ENCODE measurements around the gene CAMSAP1. TPM values are rescaled to one million over a fixed set of nuclear protein-coding genes. Genes with fewer than 3 reads are reported as not detected.

The CAMSAP1 gene
- total and polyA plus RNA-seq, 10 of the 15 experiments (the other 5 are each of a cell fraction or from before 2014, with no cell fraction given), result 1.4 to 24.7 (median 8.0) TPM

DNA sequence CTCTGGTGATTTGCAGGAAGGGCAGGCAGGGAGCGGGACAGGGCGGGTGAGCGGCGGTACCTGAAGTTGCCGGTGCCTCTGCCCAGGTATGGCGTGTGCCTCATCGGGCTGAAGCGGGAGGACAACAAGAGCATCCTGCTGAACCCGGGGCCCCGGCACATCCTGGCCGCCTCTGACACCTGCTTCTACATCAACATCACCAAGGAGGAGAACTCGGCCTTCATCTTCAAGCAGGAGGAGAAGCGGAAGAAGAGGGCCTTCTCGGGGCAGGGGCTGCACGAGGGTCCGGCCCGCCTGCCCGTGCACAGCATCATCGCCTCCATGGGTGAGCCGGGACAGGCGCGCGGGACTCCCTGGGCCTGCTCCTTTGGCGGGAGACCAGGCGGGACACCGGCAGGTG is 136.6 kb downstream of the CAMSAP1 start (continued):
- no peak for TF ChIP-seq RELB (IDR thresholded peaks at IDR 0.05; ENCODE audit: low read depth)
- no peak for TF ChIP-seq SIN3A (IDR thresholded peaks at IDR 0.05; ENCODE audit: low read depth, low read length)
- TF ChIP-seq EGR1 (IDR thresholded peaks at IDR 0.05; ENCODE audit: borderline replicate concordance in 1 of 2, low read depth in 2 of 2, low read length in 2 of 2), result no peak
- TF ChIP-seq HDGF (IDR thresholded peaks at IDR 0.05), result no peak
- TF ChIP-seq IRF4 (IDR thresholded peaks at IDR 0.05; ENCODE audit: low read depth, low read length), result no peak
- no peak for TF ChIP-seq FOS (IDR thresholded peaks at IDR 0.05; ENCODE audit: borderline replicate concordance, extremely low read depth, insufficient read length)
- TF ChIP-seq TCF7 (IDR thresholded peaks at IDR 0.05; ENCODE audit: borderline replicate concordance), result no peak

GRCh38 chr9:135770203-135770535 is 137.2 kb downstream of the CAMSAP1 start:
- DNase-seq (ENCODE audit: low read depth, low spot score) (no peak), ATAC-seq (no peak), FAIRE-seq (no peak)
- 81% methylated on average over 16 of the region's 19 CpGs for WGBS (ENCODE audit: insufficient coverage, insufficient replicate concordance, low lambda C conversion rate, missing lambda C conversion rate)
- POLR2A ChIA-PET, result no interaction called here
- intact Hi-C loops (cut with micrococcal nuclease; ENCODE audit: unreplicated experiment) (no loop called here), in situ Hi-C loops (cut with MboI) (no loop called here)
- H3K27ac ChIP-seq (ENCODE audit: control insufficient read depth, insufficient read depth), result no peak overlapping the region
- SMC1A ChIA-PET (ENCODE audit: uncharacterized antibody, unreplicated experiment), result no interaction called here
- H3K79me2 ChIP-seq (ENCODE audit: control insufficient read depth, insufficient read depth, low read length), result no peaks in the 10 kb centered on the region
- BruUV-seq (replicated peaks), result no TSS peak
- no peaks in the 10 kb centered on the region; the same call in 2 of the 3 replicates for H3K9me3 ChIP-seq (replicated peaks; ENCODE audit: control insufficient read depth, insufficient read depth, low read length)
- H3K36me3 ChIP-seq (ENCODE audit: control insufficient read depth in 2 of 2, insufficient read depth in 2 of 2, low read length in 1 of 2), result no peaks in the 10 kb centered on the region
- no peak overlapping the region for H3K4me2 ChIP-seq (ENCODE audit: control insufficient read depth, insufficient read depth)
- no peaks in the 10 kb centered on the region for H4K20me1 ChIP-seq (ENCODE audit: control insufficient read depth, insufficient read depth)
- RAD21 ChIA-PET (ENCODE audit: unreplicated experiment), result no interaction called here
- no peak overlapping the region for H3K9ac ChIP-seq (ENCODE audit: control insufficient read depth, insufficient read depth, low read length)
- no peaks in the 10 kb centered on the region for H3K4me1 ChIP-seq (ENCODE audit: control insufficient read depth, insufficient read depth, low read length)
- CTCF ChIA-PET, result no interaction called here
- H3K27me3 ChIP-seq (replicated peaks in 1 of 2; ENCODE audit: control insufficient read depth in 2 of 2, insufficient read depth in 2 of 2, low read length in 1 of 2), result no peaks in the 10 kb centered on the region
- no peak overlapping the region for H2AFZ ChIP-seq (ENCODE audit: control insufficient read depth, low read depth, low read length)
- H3K4me3 ChIP-seq, result no peak overlapping the region
- TF ChIP-seq EGR1 (IDR thresholded peaks at IDR 0.05; ENCODE audit: borderline replicate concordance in 1 of 2, low read depth in 2 of 2, low read length in 2 of 2) (no peak), TCF12 (IDR thresholded peaks at IDR 0.05; ENCODE audit: low read depth, low read length) (no peak), CBX3 (IDR thresholded peaks at IDR 0.05; ENCODE audit: borderline replicate concordance, low read depth) (no peak), KAT2A (conservative IDR thresholded peaks at IDR 0.05; ENCODE audit: control insufficient read depth, low read depth, low read length) (no peak), TAF1 (IDR thresholded peaks at IDR 0.05; ENCODE audit: borderline replicate concordance, low read depth, low read length) (no peak), PAX5 (IDR thresholded peaks at IDR 0.05; ENCODE audit: borderline replicate concordance, low read depth, low read length) (no peak), RBBP5 (conservative IDR thresholded peaks at IDR 0.05) (no peak), ELK1 (IDR thresholded peaks at IDR 0.05; ENCODE audit: low read depth, low read length) (no peak), DPF2 (IDR thresholded peaks at IDR 0.05) (no peak)
- TF ChIP-seq, protein P1, sequence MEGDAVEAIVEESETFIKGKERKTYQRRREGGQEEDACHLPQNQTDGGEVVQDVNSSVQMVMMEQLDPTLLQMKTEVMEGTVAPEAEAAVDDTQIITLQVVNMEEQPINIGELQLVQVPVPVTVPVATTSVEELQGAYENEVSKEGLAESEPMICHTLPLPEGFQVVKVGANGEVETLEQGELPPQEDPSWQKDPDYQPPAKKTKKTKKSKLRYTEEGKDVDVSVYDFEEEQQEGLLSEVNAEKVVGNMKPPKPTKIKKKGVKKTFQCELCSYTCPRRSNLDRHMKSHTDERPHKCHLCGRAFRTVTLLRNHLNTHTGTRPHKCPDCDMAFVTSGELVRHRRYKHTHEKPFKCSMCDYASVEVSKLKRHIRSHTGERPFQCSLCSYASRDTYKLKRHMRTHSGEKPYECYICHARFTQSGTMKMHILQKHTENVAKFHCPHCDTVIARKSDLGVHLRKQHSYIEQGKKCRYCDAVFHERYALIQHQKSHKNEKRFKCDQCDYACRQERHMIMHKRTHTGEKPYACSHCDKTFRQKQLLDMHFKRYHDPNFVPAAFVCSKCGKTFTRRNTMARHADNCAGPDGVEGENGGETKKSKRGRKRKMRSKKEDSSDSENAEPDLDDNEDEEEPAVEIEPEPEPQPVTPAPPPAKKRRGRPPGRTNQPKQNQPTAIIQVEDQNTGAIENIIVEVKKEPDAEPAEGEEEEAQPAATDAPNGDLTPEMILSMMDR (IDR thresholded peaks at IDR 0.05 in 2 of 3, conservative IDR thresholded peaks at IDR 0.05 in 1 of 3; ENCODE audit: control insufficient read depth in 2 of 3, extremely low read depth in 1 of 3, insufficient read depth in 1 of 3, low read depth in 3 of 3, low read length in 3 of 3), result no peak
- TF ChIP-seq, protein P2, sequence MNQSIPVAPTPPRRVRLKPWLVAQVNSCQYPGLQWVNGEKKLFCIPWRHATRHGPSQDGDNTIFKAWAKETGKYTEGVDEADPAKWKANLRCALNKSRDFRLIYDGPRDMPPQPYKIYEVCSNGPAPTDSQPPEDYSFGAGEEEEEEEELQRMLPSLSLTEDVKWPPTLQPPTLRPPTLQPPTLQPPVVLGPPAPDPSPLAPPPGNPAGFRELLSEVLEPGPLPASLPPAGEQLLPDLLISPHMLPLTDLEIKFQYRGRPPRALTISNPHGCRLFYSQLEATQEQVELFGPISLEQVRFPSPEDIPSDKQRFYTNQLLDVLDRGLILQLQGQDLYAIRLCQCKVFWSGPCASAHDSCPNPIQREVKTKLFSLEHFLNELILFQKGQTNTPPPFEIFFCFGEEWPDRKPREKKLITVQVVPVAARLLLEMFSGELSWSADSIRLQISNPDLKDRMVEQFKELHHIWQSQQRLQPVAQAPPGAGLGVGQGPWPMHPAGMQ (IDR thresholded peaks at IDR 0.05; ENCODE audit: borderline replicate concordance), result no peak
